ENCODE measurements around the gene FABP2.
"Not testable (repeated sequence)": the region's sequence is repeated elsewhere in the genome, so short reads cannot be mapped to it uniquely, and the experiment has no call there.

Gene FABP2

DNA sequence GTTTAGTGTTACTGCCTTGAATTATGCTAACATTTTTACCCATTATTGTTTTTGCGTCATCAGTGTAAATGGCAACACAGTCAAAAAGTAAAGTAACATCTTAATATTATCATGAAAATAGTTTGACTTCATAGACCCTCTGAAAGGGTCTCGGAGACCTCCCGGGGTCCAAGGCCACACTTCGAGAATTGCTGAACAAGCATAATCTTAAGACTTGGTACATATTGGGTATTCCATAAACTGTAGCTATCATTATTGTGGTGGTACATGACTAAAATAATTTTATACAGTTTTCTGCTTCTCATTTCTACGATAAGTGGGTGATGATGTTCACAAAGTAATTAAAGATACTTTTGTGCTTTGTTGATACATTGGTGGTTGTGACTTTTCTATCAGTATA, 32.6 kb downstream of the FABP2 start:
- TF ChIP-seq, protein P1, sequence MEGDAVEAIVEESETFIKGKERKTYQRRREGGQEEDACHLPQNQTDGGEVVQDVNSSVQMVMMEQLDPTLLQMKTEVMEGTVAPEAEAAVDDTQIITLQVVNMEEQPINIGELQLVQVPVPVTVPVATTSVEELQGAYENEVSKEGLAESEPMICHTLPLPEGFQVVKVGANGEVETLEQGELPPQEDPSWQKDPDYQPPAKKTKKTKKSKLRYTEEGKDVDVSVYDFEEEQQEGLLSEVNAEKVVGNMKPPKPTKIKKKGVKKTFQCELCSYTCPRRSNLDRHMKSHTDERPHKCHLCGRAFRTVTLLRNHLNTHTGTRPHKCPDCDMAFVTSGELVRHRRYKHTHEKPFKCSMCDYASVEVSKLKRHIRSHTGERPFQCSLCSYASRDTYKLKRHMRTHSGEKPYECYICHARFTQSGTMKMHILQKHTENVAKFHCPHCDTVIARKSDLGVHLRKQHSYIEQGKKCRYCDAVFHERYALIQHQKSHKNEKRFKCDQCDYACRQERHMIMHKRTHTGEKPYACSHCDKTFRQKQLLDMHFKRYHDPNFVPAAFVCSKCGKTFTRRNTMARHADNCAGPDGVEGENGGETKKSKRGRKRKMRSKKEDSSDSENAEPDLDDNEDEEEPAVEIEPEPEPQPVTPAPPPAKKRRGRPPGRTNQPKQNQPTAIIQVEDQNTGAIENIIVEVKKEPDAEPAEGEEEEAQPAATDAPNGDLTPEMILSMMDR (IDR thresholded peaks at IDR 0.05; ENCODE audit: low read depth, low read length) = no peak
- H3K4me3 ChIP-seq (replicated peaks in 1 of 2; ENCODE audit: low read depth in 2 of 2, low read length in 2 of 2) = no peak overlapping the region
- DNase-seq (ENCODE audit: low read depth in 2 of 2) = no peak

DNA sequence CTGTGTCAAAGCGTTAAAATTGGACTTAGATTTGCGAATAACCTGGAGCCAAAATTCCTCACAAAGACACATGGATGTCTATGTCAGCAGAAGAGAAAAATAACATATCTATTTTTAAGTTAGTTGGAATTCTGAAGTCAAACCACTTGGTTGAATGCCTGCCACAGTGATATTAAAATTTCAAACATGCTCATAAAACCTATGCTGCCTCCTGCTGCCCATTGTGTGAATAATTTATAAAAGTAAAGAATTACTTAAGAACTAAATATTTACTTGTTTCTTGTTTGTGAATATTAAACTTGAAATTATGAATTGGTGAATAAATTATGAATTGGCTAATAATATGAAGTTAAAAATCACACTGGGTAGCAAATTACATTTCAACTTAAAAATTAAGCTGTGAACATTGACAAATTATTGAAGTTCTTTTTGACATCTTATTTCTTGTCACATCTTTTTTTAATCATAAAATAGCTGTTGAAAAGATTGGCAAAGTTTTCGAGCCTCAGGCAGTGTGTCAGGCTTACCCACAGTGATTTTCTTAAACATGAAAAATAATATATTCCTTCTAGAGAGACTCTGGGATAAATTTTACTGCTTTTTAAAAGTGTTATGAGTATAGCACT, 35.4 kb downstream of the FABP2 start:
- peak; percentile 86 to 90 for DNase-seq (ENCODE audit: low read depth in 2 of 2)
- TF ChIP-seq, protein P1 (IDR thresholded peaks at IDR 0.05; ENCODE audit: low read depth, low read length) = peak; percentile 53
- no peak overlapping the region for H3K4me3 ChIP-seq (replicated peaks in 1 of 2; ENCODE audit: low read depth in 2 of 2, low read length in 2 of 2)

DNA sequence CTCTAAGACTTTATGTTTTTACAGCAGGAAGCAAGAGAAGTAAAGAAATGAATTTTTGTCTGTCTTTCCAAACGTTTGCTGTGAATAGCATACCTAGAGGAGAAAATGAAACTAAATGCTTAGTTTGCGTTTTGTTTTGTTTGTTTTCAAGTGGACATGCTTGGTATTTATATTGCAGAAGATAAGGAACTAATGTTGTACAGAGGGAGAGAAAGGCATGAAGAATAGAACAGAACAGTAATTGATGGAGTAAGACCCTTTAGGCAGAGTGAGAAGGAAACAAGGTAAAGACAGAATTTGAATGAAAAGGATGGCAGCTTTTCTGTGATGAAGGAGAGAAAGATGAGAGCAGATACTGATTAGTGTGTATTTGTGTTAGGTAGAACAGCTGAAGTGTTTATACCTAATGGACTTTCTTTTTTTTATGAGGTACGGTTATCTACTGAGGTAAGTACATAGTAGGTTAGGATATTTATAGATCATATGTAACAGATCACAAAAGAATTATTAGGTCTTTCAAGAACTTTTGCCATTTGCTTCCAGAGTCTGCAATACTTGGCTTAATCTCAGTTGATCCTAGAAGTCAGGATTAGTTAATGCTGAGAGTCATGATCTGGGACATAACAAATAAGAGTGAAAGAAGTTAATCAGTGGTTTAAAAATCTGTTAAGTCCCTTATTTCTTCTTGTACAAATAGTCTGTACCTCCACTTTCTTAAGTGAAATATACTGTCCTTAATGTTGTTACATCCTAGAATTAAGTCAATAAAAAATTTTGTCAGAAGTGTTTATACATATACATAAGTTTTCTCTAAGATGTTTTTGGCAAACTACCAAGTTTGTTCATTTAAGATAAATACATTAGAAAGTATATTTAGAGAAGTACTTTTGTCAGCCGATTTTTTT, 36.8 kb downstream of the FABP2 start:
- H3K4me3 ChIP-seq (replicated peaks in 1 of 2; ENCODE audit: low read depth in 2 of 2, low read length in 2 of 2) = peak overlapping the region in 1 of 2 donors; percentile 40
- TF ChIP-seq, protein P1 (IDR thresholded peaks at IDR 0.05; ENCODE audit: low read depth, low read length) = no peak
- peak; percentile 36 to 49 for DNase-seq (ENCODE audit: low read depth in 2 of 2)

GRCh38 chr4:119281393-119281792, 40.5 kb downstream of the FABP2 start:
- TF ChIP-seq, protein P1 (IDR thresholded peaks at IDR 0.05; ENCODE audit: low read depth, low read length) = no peak

DNA sequence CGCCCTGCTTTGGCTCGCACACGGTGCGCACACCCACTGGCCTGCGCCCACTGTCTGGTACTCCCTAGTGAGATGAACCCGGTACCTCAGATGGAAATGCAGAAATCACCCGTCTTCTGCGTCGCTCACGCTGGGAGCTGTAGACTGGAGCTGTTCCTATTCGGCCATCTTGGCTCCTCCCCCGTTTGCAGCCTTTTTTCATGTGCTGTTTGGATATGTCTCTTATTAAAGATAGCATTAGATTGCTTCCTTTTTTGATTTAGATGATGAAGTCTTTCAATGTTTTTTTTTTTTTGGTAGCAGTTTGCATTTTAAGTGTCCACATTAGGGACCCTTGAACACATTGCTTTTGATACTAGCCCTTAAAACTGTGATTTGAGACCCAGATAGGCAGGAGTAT, 42.0 kb downstream of the FABP2 start:
- H3K4me3 ChIP-seq (replicated peaks in 1 of 2; ENCODE audit: low read depth in 2 of 2, low read length in 2 of 2); DNase-seq (ENCODE audit: low read depth in 2 of 2): not testable (repeated sequence)

More at GRCh38 chr4:119281393-119281792, 40.5 kb downstream of the FABP2 start:
- no peak overlapping the region for H3K4me3 ChIP-seq (replicated peaks in 1 of 2; ENCODE audit: low read depth in 2 of 2, low read length in 2 of 2)
- DNase-seq (ENCODE audit: low read depth in 2 of 2) = no peak

DNA sequence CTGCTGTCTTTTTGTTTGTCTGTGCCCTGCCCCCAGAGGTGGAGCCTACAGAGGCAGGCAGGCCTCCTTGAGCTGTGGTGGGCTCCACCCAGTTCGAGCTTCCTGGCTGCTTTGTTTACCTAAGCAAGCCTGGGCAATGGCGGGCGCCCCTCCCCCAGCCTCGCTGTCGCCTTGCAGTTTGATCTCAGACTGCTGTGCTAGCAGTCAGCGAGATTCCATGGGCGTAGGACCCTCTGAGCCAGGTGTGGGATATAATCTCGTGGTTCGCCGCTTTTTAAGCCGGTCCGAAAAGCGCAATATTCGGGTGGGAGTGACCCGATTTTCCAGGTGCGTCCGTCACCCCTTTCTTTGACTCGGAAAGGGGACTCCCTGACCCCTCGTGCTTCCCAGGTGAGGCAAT, 42.4 kb downstream of the FABP2 start:
- not testable (repeated sequence) for DNase-seq (ENCODE audit: low read depth in 2 of 2)

GRCh38 chr4:119271361-119272085, 50.4 kb downstream of the FABP2 start:
- DNase-seq (ENCODE audit: low read depth in 2 of 2) = no peak
- TF ChIP-seq, protein P1 (IDR thresholded peaks at IDR 0.05; ENCODE audit: low read depth, low read length) = no peak
- H3K4me3 ChIP-seq (replicated peaks in 1 of 2; ENCODE audit: low read depth in 2 of 2, low read length in 2 of 2) = no peak overlapping the region

More for the DNA sequence above, 42.4 kb downstream of the FABP2 start:
- not testable (repeated sequence) for H3K4me3 ChIP-seq (replicated peaks in 1 of 2; ENCODE audit: low read depth in 2 of 2, low read length in 2 of 2)

Measured in cardiac fibroblast (primary cell).